GM12892 (cell line): ENCODE measurements around the gene FBXW9.

Experiments used
- POLR2AphosphoS5 ChIP-seq: IDR thresholded peaks from 2 replicates; pipeline ENCODE4 v1.6.1; 2011; ENCODE audit warnings: low read depth, low read length, control low read depth
- TAF1 ChIP-seq: IDR thresholded peaks from 2 replicates; pipeline ENCODE4 v1.6.1; 2011; ENCODE audit warnings: low read depth, mild to moderate bottlenecking, control low read depth, low read length, borderline replicate concordance

- TF ChIP-seq POLR2AphosphoS5 (no peak), TAF1 (no peak)
These were observed 21.0 kb downstream of the FBXW9 start for GRCh38 chr19:12675399-12675798.
